Measurements from ENCODE around the gene ALG12. TPM values are rescaled to one million over a fixed set of nuclear protein-coding genes. Genes with fewer than 3 reads are reported as not detected.

Gene ALG12
- total RNA-seq, 6 donors from 2014 or later, result 14.2 to 32.5 (median 22.3) TPM

- Histone ChIP-seq H3K4me1 (no peaks in the 10 kb centered on the region), H3K36me3 (peaks cover 0 to 20% (median 6%) of the 10 kb centered on the region in 4 donors), H3K27me3 (no peaks in the 10 kb centered on the region), H3K4me3 (no peak overlapping the region), H3K27ac (no peak overlapping the region), H3K9me3 (no peaks in the 10 kb centered on the region)
- TF ChIP-seq POLR2AphosphoS5 (IDR thresholded peaks at IDR 0.05) (no peak), EP300 (IDR thresholded peaks at IDR 0.05) (no peak), POLR2A (IDR thresholded peaks at IDR 0.05) (no peak)
- TF ChIP-seq, protein P1, sequence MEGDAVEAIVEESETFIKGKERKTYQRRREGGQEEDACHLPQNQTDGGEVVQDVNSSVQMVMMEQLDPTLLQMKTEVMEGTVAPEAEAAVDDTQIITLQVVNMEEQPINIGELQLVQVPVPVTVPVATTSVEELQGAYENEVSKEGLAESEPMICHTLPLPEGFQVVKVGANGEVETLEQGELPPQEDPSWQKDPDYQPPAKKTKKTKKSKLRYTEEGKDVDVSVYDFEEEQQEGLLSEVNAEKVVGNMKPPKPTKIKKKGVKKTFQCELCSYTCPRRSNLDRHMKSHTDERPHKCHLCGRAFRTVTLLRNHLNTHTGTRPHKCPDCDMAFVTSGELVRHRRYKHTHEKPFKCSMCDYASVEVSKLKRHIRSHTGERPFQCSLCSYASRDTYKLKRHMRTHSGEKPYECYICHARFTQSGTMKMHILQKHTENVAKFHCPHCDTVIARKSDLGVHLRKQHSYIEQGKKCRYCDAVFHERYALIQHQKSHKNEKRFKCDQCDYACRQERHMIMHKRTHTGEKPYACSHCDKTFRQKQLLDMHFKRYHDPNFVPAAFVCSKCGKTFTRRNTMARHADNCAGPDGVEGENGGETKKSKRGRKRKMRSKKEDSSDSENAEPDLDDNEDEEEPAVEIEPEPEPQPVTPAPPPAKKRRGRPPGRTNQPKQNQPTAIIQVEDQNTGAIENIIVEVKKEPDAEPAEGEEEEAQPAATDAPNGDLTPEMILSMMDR (IDR thresholded peaks at IDR 0.05), result no peak
- ATAC-seq (ENCODE audit: low FRiP score in 2 of 2) (no peak), DNase-seq (no peak)
- WGBS, 2 donors, result 91 to 98% methylated on average over 4 to 5 of the region's 5 CpGs
Measured at GRCh38 chr22:49896201-49896600, 22.0 kb downstream of the ALG12 start.

GRCh38 chr22:49894322-49895054 is 23.8 kb downstream of the ALG12 start:
- DNase-seq (no peak), ATAC-seq (ENCODE audit: low FRiP score in 2 of 2) (peak in 1 of 2 donors; percentile 76)
- TF ChIP-seq, protein P1 (IDR thresholded peaks at IDR 0.05), result no peak
- Histone ChIP-seq H3K27ac (no peak overlapping the region), H3K36me3 (peaks cover 0 to 5% (median 0%) of the 10 kb centered on the region in 4 donors), H3K27me3 (no peaks in the 10 kb centered on the region), H3K4me1 (no peaks in the 10 kb centered on the region), H3K9me3 (no peaks in the 10 kb centered on the region), H3K4me3 (no peak overlapping the region)
- WGBS, 2 donors, result 90 to 93% methylated on average over 8 of the region's 8 CpGs

- H3K9me3 ChIP-seq, result no peaks in the 10 kb centered on the region
- ATAC-seq (ENCODE audit: low FRiP score in 2 of 2) (no peak), DNase-seq (no peak)
- 84 to 98% methylated on average over 4 of the region's 4 CpGs for WGBS, 2 donors
- no peak for TF ChIP-seq POLR2AphosphoS5 (IDR thresholded peaks at IDR 0.05)
- TF ChIP-seq EP300 (IDR thresholded peaks at IDR 0.05), result no peak
- TF ChIP-seq, protein P1 (IDR thresholded peaks at IDR 0.05), result no peak
- TF ChIP-seq POLR2A (IDR thresholded peaks at IDR 0.05), result no peak
- no peaks in the 10 kb centered on the region for H3K4me1 ChIP-seq
- H3K4me3 ChIP-seq, result no peak overlapping the region
- H3K27me3 ChIP-seq, result no peaks in the 10 kb centered on the region
- H3K36me3 ChIP-seq, result peaks cover 0 to 16% (median 0%) of the 10 kb centered on the region in 4 donors
- H3K27ac ChIP-seq, result no peak overlapping the region
Measured at GRCh38 chr22:49893025-49893424, 25.2 kb downstream of the ALG12 start.

DNA sequence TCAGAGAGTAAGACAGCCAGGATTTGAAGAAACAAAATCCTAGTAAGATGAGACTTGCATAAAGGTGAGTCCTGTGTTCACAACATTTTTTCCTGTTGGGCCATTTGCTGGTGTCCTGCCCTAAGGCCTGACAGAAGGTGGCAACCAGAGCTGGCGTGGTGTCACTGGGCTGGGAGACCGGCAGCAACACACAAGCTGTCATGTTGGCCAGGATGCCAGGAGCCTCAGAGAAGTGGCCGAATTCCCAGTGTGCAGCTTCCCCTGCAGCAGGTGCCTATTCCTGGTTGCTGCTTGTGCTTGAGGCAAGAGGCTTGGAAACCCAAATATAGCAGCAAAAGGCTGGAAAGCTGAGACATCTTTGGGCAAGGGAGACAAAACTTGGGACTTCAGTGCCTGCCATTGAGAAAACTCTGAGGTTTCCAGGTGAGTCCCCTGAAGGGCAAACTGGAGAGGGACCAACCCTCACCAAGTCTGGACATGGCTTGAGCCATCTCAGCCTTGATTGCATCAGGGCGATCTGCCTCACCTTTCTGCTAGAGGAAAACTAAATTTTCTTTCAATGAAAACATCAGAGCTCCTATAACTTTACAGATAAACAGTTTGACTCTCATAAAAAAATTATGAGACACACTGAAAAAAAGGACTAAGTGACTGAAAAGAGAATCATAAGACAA is 25.9 kb downstream of the ALG12 start:
- Histone ChIP-seq H3K27ac (no peak overlapping the region), H3K27me3 (no peaks in the 10 kb centered on the region), H3K4me1 (no peaks in the 10 kb centered on the region), H3K9me3 (no peaks in the 10 kb centered on the region), H3K36me3 (peaks cover 0 to 22% (median 0%) of the 10 kb centered on the region in 4 donors), H3K4me3 (no peak overlapping the region)
- 93 to 95% methylated on average over 4 of the region's 4 CpGs for WGBS, 2 donors
- DNase-seq (no peak), ATAC-seq (ENCODE audit: low FRiP score in 2 of 2) (no peak)
- TF ChIP-seq, protein P1 (IDR thresholded peaks at IDR 0.05), result no peak
- no peak for TF ChIP-seq POLR2AphosphoS5 (IDR thresholded peaks at IDR 0.05)
- TF ChIP-seq POLR2A (IDR thresholded peaks at IDR 0.05), result no peak
- TF ChIP-seq EP300 (IDR thresholded peaks at IDR 0.05), result no peak
